Caco-2 (cell line): ENCODE results near the gene TRAF4. TPM values are rescaled to one million over a fixed set of nuclear protein-coding genes. Genes with fewer than 3 reads are reported as not detected.
A peak's percentile ranks its signal among the peaks of the same experiment; 100 is the strongest.

Source experiments
- BruUV-seq: library from RNA; stranded (reverse); fragments of 400-500 nt; replicated peaks from 2 replicates; lab custom pipeline; 2021; lab: Mats Ljungman, UMichigan
- CTCF ChIA-PET: fragments of 300-600 bp; sonication (Branson Sonifier 250); formaldehyde crosslinking; loops from one replicate; lab custom pipeline; 2022; ENCODE audit warnings: antibody characterized with exemption; lab: Charles Lee
- POLR2A ChIA-PET: fragments of 300-600 bp; sonication (Branson Sonifier 250); formaldehyde crosslinking; loops from one replicate; lab custom pipeline; 2022; ENCODE audit warnings: antibody characterized with exemption; lab: Charles Lee
- DNase-seq, 2 experiments: peaks; one replicate each; pipeline versions ENCODE4 v3.0.0 to v3.0.0-alpha.2; 2020 to 2022
- H3K27me3 ChIP-seq: replicated peaks from 2 replicates; pipeline ENCODE4 v1.6.0; 2011; ENCODE audit warnings: low read length; ENCODE audit not compliant: control insufficient read depth, insufficient read depth
- H3K36me3 ChIP-seq: 2 replicates; pipeline ENCODE4 v1.5.1; 2011; ENCODE audit warnings: low read length; ENCODE audit not compliant: control insufficient read depth, insufficient read depth
- H3K4me1 ChIP-seq: fragments of 250-450 bp; sonication (Bioruptor Pico); 2 replicates; pipeline ENCODE4 v1.5.1; 2020; ENCODE audit warnings: mild to moderate bottlenecking
- H3K4me3 ChIP-seq: 2 replicates; pipeline ENCODE4 v1.5.1; 2011; ENCODE audit warnings: low read depth, mild to moderate bottlenecking, control low read depth, low read length
- H3K9me3 ChIP-seq: fragments of 250-450 bp; sonication (Bioruptor Pico); 2 replicates; pipeline ENCODE4 v1.5.1; 2020; ENCODE audit warnings: mild to moderate bottlenecking, moderate library complexity
- H3K27ac Mint-ChIP-seq: one replicate; pipeline ENCODE4 v1.8.0; 2022; ENCODE audit warnings: mixed read lengths; ENCODE audit not compliant: unreplicated experiment
- H3K27me3 Mint-ChIP-seq: one replicate; pipeline ENCODE4 v1.8.0; 2022; ENCODE audit warnings: mixed read lengths; ENCODE audit not compliant: insufficient read depth, unreplicated experiment
- H3K36me3 Mint-ChIP-seq: one replicate; pipeline ENCODE4 v1.8.0; 2022; ENCODE audit warnings: mild to moderate bottlenecking, mixed read lengths; ENCODE audit not compliant: insufficient read depth, unreplicated experiment
- H3K4me1 Mint-ChIP-seq: one replicate; pipeline ENCODE4 v1.8.0; 2022; ENCODE audit warnings: low read depth, mixed read lengths; ENCODE audit not compliant: unreplicated experiment
- H3K4me3 Mint-ChIP-seq: one replicate; pipeline ENCODE4 v1.8.0; 2022; ENCODE audit warnings: mild to moderate bottlenecking, moderate library complexity, mixed read lengths; ENCODE audit not compliant: unreplicated experiment
- H3K9me3 Mint-ChIP-seq: one replicate; pipeline ENCODE4 v1.8.0; 2022; ENCODE audit warnings: mixed read lengths; ENCODE audit not compliant: unreplicated experiment
- CTCF ChIP-seq, 2 experiments: fragments of 200-600 bp in 1 of 2; IDR thresholded peaks; 1 replicate in 1 of 2; 2 replicates in 1 of 2; pipeline versions ENCODE4 v1.5.1 to v1.8.0; 2011 to 2022; ENCODE audit warnings: antibody characterized with exemption in 1 of 2, control low read depth in 1 of 2, inconsistent platforms in 1 of 2, low read depth in 1 of 2, low read length in 1 of 2, mild to moderate bottlenecking in 1 of 2, moderate library complexity in 1 of 2; ENCODE audit not compliant: insufficient read depth in 1 of 2, severe bottlenecking in 1 of 2, unreplicated experiment in 1 of 2
- intact Hi-C: fragments of 100-400 bp; cut with micrococcal nuclease; formaldehyde crosslinking; loops from one replicate; pipeline ENCODE4 v1.10.0; 2022; ENCODE audit not compliant: unreplicated experiment
- total RNA-seq: library from RNA; stranded (reverse); gene quantifications from 2 replicates; pipeline ENCODE4 v1.2.3, GENCODE V29; 2022

Gene TRAF4
- total RNA-seq, 1 experiment from 2014 or later: 140 TPM

GRCh38 chr17:28740406-28741357 lies 3.1 kb upstream of the TRAF4 start:
- no peak for DNase-seq
- POLR2A ChIA-PET: interaction anchor here (6.4 kb wide), 1 partner anchor 21 kb away, joined by 52 read pairs; the partner anchor contains the start of gene RPL23A
- peaks cover 15% of the 10 kb centered on the region for H3K4me1 ChIP-seq
- H3K4me3 Mint-ChIP-seq: no peak overlapping the region
- no peak for TF ChIP-seq CTCF (IDR thresholded peaks at IDR 0.05; ENCODE audit: insufficient read depth in 1 of 2, low read depth in 1 of 2, low read length in 1 of 2, severe bottlenecking in 1 of 2, unreplicated experiment in 1 of 2)
- no peaks in the 10 kb centered on the region for H3K9me3 ChIP-seq
- no peaks in the 10 kb centered on the region for H3K4me1 Mint-ChIP-seq
- H3K27me3 Mint-ChIP-seq: no peaks in the 10 kb centered on the region
- H3K27ac Mint-ChIP-seq: no peak overlapping the region
- no peaks in the 10 kb centered on the region for H3K27me3 ChIP-seq
- CTCF ChIA-PET: interaction anchor here (0.6 kb wide), 1 partner anchor 189 kb away, joined by 4 read pairs; no protein-coding TSS in a partner anchor
- BruUV-seq: no TSS peak
- no peak overlapping the region for H3K4me3 ChIP-seq
- no peaks in the 10 kb centered on the region for H3K9me3 Mint-ChIP-seq
- H3K36me3 ChIP-seq: no peaks in the 10 kb centered on the region; the same call in 1 of the 2 replicates
- intact Hi-C loops: loop anchor here (5.0 kb wide), 1 partner anchor 212 kb away; the partner anchor contains the start of gene PHF12
- H3K36me3 Mint-ChIP-seq: peaks cover 38% of the 10 kb centered on the region

DNA sequence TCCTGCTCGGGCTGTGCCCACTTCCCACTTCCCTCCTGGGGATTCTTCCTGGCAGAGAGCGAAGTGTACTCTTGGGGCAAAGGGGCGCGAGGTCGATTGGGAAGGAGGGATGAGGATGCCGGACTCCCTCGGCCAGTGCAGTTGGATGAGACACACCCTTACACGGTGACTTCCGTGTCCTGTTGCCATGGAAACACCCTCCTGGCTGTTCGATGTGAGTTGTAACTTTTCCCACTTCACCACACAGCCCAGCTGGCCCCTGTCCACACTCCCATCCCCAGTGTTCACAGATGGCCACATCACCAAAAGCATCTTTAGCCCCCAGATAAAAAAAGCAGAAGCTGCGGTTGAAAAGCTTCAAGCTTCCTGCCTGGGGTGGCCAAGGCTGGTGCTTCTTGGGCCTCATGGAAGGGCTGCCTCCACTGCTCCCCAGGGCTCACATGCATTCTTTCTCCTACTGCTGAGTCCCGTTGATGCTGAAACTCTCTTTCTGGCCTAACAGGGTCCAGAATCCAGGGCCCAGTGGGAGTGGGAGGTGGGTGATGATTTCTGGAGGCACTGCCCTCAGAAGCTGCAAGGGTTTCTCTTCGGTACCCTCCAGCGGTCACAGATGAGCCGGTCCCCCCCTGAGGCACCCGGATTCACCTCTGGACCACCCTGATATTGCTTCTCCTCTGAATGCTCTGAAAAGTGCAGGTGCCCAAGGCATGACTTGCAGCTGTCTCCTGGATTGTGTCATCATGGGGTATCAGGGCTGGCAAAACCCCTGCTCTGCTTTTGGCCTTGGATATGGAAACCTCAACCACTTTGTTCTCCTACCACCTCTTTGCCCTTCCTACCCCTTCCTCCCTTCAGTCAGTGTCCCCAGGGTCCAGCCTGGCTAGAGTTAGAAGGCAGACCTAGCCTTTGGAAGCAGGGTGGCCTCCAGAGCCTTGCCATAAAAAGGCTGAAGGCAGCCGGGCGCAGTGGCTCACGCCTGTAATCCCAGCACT lies 2.2 kb upstream of the TRAF4 start:
- H3K27ac Mint-ChIP-seq: peak overlapping the region; percentile 96
- no peaks in the 10 kb centered on the region for H3K9me3 ChIP-seq

More for the DNA sequence above, 2.2 kb upstream of the TRAF4 start:
- ChIA-PET CTCF (interaction anchor here (2.6 kb wide), 1 partner anchor 14 kb away, joined by 54 read pairs; the partner anchor contains the start of genes NEK8 and TLCD1), POLR2A (interaction anchor here (6.4 to 8.1 kb wide), 2 partner anchors 14 to 22 kb away, joined by 52 to 165 read pairs; partner anchors contain the start of genes NEK8, RPL23A and TLCD1)
- no peak overlapping the region for H3K4me3 ChIP-seq
- peaks cover 47% of the 10 kb centered on the region for H3K36me3 Mint-ChIP-seq
- H3K27me3 Mint-ChIP-seq: no peaks in the 10 kb centered on the region
- peaks cover 6% of the 10 kb centered on the region for H3K4me1 Mint-ChIP-seq
- H3K36me3 ChIP-seq: no peaks in the 10 kb centered on the region; the same call in 1 of the 2 replicates
- DNase-seq: no peak
- BruUV-seq: no TSS peak
- no peaks in the 10 kb centered on the region for H3K27me3 ChIP-seq
- peaks cover 25% of the 10 kb centered on the region for H3K4me1 ChIP-seq
- no peak for TF ChIP-seq CTCF (IDR thresholded peaks at IDR 0.05; ENCODE audit: insufficient read depth in 1 of 2, low read depth in 1 of 2, low read length in 1 of 2, severe bottlenecking in 1 of 2, unreplicated experiment in 1 of 2)
- intact Hi-C loops: loop anchor here (5.0 kb wide), 1 partner anchor 211 kb away; the partner anchor contains the start of gene PHF12
- H3K9me3 Mint-ChIP-seq: no peaks in the 10 kb centered on the region
- no peak overlapping the region for H3K4me3 Mint-ChIP-seq
